GM06990 (cell line): Measurements from ENCODE around the gene ZNF181.

Experiments used
- DNase-seq: peaks from one replicate; pipeline ENCODE4 v3.0.0-alpha.2; 2011; ENCODE audit not compliant: insufficient read length; ENCODE audit errors: extremely low read depth
- H3K27me3 ChIP-seq: replicated peaks from 2 replicates; pipeline ENCODE4 v1.6.0; 2011; ENCODE audit warnings: low read length; ENCODE audit not compliant: control insufficient read depth, insufficient read depth
- H3K36me3 ChIP-seq: 2 replicates; pipeline ENCODE4 v1.5.1; 2011; ENCODE audit warnings: low read length; ENCODE audit not compliant: control insufficient read depth, insufficient read depth
- H3K4me3 ChIP-seq: replicated peaks from 2 replicates; pipeline ENCODE4 v1.5.1; 2011; ENCODE audit warnings: low read depth, mild to moderate bottlenecking, control low read depth, low read length
- CTCF ChIP-seq: IDR thresholded peaks from 2 replicates; pipeline ENCODE4 v1.5.1; 2011; ENCODE audit warnings: low read length, control low read depth, mild to moderate bottlenecking, inconsistent platforms; ENCODE audit not compliant: insufficient read depth, poor library complexity, severe bottlenecking

Gene ZNF181

GRCh38 chr19:34733266-34733745, 737 bp upstream of the ZNF181 start:
- Histone ChIP-seq H3K36me3 (no peaks in the 10 kb centered on the region), H3K27me3 (no peaks in the 10 kb centered on the region), H3K4me3 (peak overlapping the region; percentile 83)
- TF ChIP-seq CTCF: no peak
- DNase-seq: no peak

DNA sequence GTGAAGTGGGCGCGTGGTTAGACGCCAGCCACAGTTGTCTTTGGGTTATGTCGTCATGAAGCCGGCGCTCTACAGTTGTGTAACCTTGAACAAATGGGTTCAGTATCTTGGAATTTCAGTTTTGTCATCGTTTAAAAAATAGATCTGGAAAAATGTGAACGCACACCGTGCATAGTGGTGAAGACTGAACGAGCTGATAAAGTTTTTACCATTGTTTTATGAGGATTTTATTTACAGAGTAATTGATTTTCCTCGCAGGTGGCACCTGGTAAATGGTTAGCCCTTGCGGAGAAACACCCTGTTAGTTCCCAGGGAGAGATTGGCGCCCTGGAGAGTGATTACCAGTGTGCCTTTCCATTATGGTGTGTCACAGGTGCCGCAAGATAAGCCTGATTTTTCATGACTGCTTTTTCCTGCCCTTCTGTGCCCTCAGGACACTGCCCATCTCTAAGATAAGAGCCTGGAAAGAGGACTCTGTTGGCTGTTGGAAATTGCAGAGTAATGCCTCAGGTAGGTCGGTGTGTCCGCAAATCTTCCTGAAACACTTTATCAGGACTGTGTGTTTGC, 577 bp downstream of the ZNF181 start:
- peaks cover 2% of the 10 kb centered on the region; the same call in 1 of the 2 replicates for H3K36me3 ChIP-seq
- H3K27me3 ChIP-seq: no peaks in the 10 kb centered on the region
- H3K4me3 ChIP-seq: peak overlapping the region; percentile 83
- no peak for DNase-seq
- TF ChIP-seq CTCF: no peak

DNA sequence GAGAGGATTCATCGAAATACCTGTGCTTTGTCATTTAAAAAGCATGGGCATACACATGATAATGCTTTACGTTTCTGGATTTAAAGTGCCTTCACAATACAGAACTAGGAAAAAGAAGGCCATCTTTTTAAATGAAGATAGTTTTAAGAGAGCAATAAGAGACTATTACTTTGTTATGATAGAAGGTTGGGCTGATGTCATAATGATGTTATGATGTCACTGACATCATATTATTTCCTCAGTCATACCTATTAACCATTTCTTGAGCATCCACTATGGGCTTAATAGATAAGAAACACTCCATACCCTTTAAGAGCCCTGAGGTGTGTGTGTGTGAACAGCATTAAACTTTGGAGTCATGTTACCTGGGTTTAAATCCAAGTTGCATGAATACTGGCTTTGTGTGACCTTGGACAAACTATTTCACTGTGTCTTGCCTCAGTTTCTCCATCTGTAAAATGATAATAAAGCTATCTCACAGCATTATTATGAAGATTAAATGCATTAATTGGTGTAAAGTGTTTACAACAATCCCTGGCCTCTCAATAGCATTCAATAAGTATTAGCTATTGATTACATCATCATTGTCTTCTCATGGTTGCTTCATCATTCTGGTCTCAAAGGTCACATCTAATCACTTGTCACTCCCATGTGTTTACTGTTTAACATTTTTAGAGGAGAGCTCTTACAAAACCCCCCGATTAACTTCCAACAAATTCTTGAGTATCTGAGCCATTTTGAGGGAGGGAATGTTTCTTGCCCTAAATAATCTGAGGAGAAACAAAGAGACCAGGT, 11.1 kb downstream of the ZNF181 start:
- TF ChIP-seq CTCF: no peak
- no peak for DNase-seq
- no peak overlapping the region for H3K4me3 ChIP-seq
- no peaks in the 10 kb centered on the region for H3K27me3 ChIP-seq
- no peaks in the 10 kb centered on the region for H3K36me3 ChIP-seq

GRCh38 chr19:34757441-34757840, 23.4 kb downstream of the ZNF181 start:
- H3K27me3 ChIP-seq: no peaks in the 10 kb centered on the region
- no peak for TF ChIP-seq CTCF
- H3K36me3 ChIP-seq: no peaks in the 10 kb centered on the region
- no peak for DNase-seq
- no peak overlapping the region for H3K4me3 ChIP-seq

DNA sequence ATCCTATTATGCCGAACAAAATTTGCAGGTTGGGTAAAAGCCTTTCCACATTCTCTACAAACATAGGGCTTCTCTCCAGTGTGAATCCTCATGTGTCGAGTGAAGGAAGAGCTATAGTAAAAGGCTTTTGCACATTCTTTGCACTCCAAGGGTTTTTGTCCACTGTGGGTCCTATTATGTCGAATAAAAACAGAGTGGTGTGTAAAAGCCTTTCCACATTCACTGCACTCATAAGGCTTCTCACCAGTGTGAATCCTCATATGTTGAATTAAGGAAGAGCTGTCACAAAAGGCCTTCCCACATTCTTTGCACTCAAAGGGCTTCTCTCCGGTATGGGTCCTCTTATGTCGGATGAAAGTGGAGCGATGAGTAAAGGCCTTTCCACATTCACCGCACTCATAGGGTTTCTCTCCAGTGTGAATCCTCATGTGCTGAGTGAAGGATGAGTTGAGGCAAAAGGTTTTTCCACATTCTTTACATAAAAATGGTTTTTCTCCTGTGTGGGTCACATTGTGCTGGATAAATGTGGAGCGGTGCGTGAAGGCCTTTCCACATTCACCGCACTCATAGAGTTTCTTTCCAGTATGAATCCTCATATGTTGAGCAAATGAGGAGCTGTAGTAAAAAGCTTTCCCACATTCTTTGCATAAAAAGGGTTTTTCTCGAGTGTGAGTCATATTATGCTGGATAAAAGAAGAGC, 25.3 kb downstream of the ZNF181 start:
- no peak for TF ChIP-seq CTCF
- H3K36me3 ChIP-seq: no peaks in the 10 kb centered on the region
- H3K4me3 ChIP-seq: no peak overlapping the region
- DNase-seq: no peak
- H3K27me3 ChIP-seq: no peaks in the 10 kb centered on the region
